WTC11 (cell line): ENCODE results near the gene B4GALNT3.

Experiments
- ELF4 ChIP-seq: sonication (generic); formaldehyde crosslinking; IDR thresholded peaks from 2 replicates; pipeline ENCODE4 v1.8.1; 2022; ENCODE audit warnings: low read depth, mild to moderate bottlenecking, moderate library complexity, missing genetic modification reagents
- ETV6 ChIP-seq: sonication (generic); formaldehyde crosslinking; IDR thresholded peaks from 2 replicates; pipeline ENCODE4 v1.8.1; 2022; ENCODE audit warnings: mild to moderate bottlenecking, missing genetic modification reagents
- JUN ChIP-seq: sonication (generic); formaldehyde crosslinking; IDR thresholded peaks from 2 replicates; pipeline ENCODE4 v1.8.0; 2023; ENCODE audit warnings: mild to moderate bottlenecking, missing genetic modification reagents
- NFYB ChIP-seq: sonication (generic); formaldehyde crosslinking; conservative IDR thresholded peaks from 2 replicates; pipeline ENCODE4 v1.8.0; 2022; ENCODE audit warnings: low read depth, missing genetic modification reagents
- TEAD1 ChIP-seq: sonication (generic); formaldehyde crosslinking; IDR thresholded peaks from 2 replicates; pipeline ENCODE4 v1.8.0; 2022; ENCODE audit warnings: mild to moderate bottlenecking, missing genetic modification reagents
- ZNF232 ChIP-seq: sonication (generic); formaldehyde crosslinking; IDR thresholded peaks from 2 replicates; pipeline ENCODE4 v1.8.0; 2022; ENCODE audit warnings: mild to moderate bottlenecking, missing genetic modification reagents
- TF ChIP-seq, protein P1 (sequence below): fragments of 200-600 bp; IDR thresholded peaks from 2 replicates; pipeline ENCODE4 v1.8.0; 2022; ENCODE audit warnings: antibody characterized with exemption
- TF ChIP-seq, protein P2 (sequence below): sonication (generic); formaldehyde crosslinking; IDR thresholded peaks from 2 replicates; pipeline ENCODE4 v1.8.1; 2023; ENCODE audit warnings: mild to moderate bottlenecking, missing genetic modification reagents

DNA sequence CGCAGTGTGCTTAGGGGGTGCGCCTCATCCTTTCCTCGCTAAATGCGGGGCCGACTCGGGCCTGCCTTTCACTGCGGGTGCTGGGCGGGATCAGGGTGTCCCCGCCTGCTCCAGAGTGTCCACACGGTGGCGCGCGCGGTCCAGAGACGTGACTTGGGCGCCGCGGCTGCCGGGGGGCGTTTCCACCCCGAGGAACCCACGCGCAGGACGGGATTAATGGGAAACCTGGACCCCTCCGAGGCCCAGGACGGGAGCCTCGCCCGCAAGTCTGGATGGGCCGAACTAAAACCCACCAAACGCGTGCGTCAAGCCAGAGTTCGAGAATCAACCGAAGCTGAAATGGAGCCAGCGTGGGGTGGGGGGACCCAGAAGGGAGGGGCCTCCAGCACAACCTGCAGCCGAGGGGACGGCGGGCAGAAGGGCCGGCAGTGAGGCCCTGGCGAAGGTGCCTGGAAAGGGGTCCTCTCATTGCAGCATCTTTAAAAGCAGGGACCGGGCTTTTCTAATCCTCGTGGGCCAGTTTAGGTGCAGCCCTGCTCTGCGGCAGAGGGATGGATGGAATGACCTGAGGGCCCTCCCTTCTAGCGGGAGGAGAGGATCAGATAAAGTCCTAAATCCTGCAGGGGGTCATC is 110.2 kb downstream of the B4GALNT3 start:
- TF ChIP-seq, protein P1, sequence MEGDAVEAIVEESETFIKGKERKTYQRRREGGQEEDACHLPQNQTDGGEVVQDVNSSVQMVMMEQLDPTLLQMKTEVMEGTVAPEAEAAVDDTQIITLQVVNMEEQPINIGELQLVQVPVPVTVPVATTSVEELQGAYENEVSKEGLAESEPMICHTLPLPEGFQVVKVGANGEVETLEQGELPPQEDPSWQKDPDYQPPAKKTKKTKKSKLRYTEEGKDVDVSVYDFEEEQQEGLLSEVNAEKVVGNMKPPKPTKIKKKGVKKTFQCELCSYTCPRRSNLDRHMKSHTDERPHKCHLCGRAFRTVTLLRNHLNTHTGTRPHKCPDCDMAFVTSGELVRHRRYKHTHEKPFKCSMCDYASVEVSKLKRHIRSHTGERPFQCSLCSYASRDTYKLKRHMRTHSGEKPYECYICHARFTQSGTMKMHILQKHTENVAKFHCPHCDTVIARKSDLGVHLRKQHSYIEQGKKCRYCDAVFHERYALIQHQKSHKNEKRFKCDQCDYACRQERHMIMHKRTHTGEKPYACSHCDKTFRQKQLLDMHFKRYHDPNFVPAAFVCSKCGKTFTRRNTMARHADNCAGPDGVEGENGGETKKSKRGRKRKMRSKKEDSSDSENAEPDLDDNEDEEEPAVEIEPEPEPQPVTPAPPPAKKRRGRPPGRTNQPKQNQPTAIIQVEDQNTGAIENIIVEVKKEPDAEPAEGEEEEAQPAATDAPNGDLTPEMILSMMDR, result peak; percentile 72
- TF ChIP-seq JUN (CRISPR knock-in tag) (no peak), ETV6 (CRISPR knock-in tag) (peak; percentile 74), ELF4 (CRISPR knock-in tag) (no peak), ZNF232 (CRISPR knock-in tag) (no peak), NFYB (CRISPR knock-in tag) (no peak), TEAD1 (CRISPR knock-in tag) (peak; percentile 18; the same call in 1 of the 2 replicates)
- TF ChIP-seq, protein P2, sequence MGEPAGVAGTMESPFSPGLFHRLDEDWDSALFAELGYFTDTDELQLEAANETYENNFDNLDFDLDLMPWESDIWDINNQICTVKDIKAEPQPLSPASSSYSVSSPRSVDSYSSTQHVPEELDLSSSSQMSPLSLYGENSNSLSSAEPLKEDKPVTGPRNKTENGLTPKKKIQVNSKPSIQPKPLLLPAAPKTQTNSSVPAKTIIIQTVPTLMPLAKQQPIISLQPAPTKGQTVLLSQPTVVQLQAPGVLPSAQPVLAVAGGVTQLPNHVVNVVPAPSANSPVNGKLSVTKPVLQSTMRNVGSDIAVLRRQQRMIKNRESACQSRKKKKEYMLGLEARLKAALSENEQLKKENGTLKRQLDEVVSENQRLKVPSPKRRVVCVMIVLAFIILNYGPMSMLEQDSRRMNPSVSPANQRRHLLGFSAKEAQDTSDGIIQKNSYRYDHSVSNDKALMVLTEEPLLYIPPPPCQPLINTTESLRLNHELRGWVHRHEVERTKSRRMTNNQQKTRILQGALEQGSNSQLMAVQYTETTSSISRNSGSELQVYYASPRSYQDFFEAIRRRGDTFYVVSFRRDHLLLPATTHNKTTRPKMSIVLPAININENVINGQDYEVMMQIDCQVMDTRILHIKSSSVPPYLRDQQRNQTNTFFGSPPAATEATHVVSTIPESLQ (CRISPR knock-in tag), result no peak
